Endothelial cell of umbilical vein (primary cell): ENCODE measurements around the gene DIS3L2. TPM values are rescaled to one million over a fixed set of nuclear protein-coding genes. Genes with fewer than 3 reads are reported as not detected.

Experiments
- BruUV-seq: library from RNA; stranded (reverse); fragments of 400-500 nt; replicated peaks from 2 replicates; lab custom pipeline; 2021; lab: Mats Ljungman, UMichigan
- CTCF ChIA-PET: fragments of 300-600, 350-600 bp; sonication (Branson Sonifier 250); formaldehyde crosslinking; loops from one replicate; lab custom pipeline; 2021; ENCODE audit warnings: antibody characterized with exemption, inconsistent platforms; lab: Charles Lee
- POLR2A ChIA-PET: fragments of 300-600, 350-600 bp; sonication (Branson Sonifier 250); formaldehyde crosslinking; loops from one replicate; lab custom pipeline; 2021; ENCODE audit warnings: antibody characterized with exemption, inconsistent platforms; lab: Charles Lee
- DNase-seq: peaks from one replicate; pipeline ENCODE4 v3.0.0-alpha.2; 2011; ENCODE audit warnings: low read depth, low spot score
- FAIRE-seq: peaks from 2 replicates; lab custom pipeline; 2011; peaks lifted over from hg19 to GRCh38; lab: Jason Lieb, UNC
- H2AFZ ChIP-seq: 2 replicates; pipeline ENCODE4 v1.6.0; 2012; ENCODE audit warnings: low read depth, low read length, control low read depth, inconsistent platforms
- H3K27ac ChIP-seq: 2 replicates; pipeline ENCODE4 v1.5.1; 2011; ENCODE audit warnings: low read depth, mild to moderate bottlenecking, control low read depth, low read length, moderate library complexity; ENCODE audit not compliant: insufficient read depth
- H3K27me3 ChIP-seq, 2 experiments: 2 replicates each; pipeline versions ENCODE4 v1.6.0 to v1.6.1; 2011; ENCODE audit warnings: low read length in 2 of 2, mixed read lengths in 1 of 2; ENCODE audit not compliant: control insufficient read depth in 2 of 2, insufficient read depth in 2 of 2
- H3K36me3 ChIP-seq, 2 experiments: 2 replicates in 1 of 2; 3 replicates in 1 of 2; pipeline ENCODE4 v1.5.1; 2011; ENCODE audit warnings: low read length in 2 of 2, mild to moderate bottlenecking in 1 of 2, moderate library complexity in 1 of 2; ENCODE audit not compliant: control insufficient read depth in 2 of 2, insufficient read depth in 2 of 2; ENCODE audit errors: extremely low read depth in 1 of 2
- H3K4me1 ChIP-seq: 3 replicates; pipeline ENCODE4 v1.5.1; 2011; ENCODE audit warnings: mild to moderate bottlenecking, low read length; ENCODE audit not compliant: control insufficient read depth, insufficient read depth; ENCODE audit errors: extremely low read depth
- H3K4me2 ChIP-seq: 2 replicates; pipeline ENCODE4 v1.6.1; 2011; ENCODE audit warnings: low read length, control low read depth, mixed read lengths; ENCODE audit not compliant: insufficient read depth
- H3K4me3 ChIP-seq, 3 experiments: fragments of 200-600 bp in 1 of 3; sonication (generic), shearing (Covaris generic) in 1 of 3; replicated peaks in 1 of 3; 2 replicates each; pipeline ENCODE4 v1.5.1; 2011 to 2016; ENCODE audit warnings: control low read depth in 3 of 3, low read length in 3 of 3, mild to moderate bottlenecking in 2 of 3, inconsistent platforms in 1 of 3, low read depth in 1 of 3, moderate library complexity in 1 of 3; ENCODE audit not compliant: insufficient read depth in 1 of 3
- H3K79me2 ChIP-seq: 2 replicates; pipeline ENCODE4 v1.6.0; 2012; ENCODE audit warnings: low read length, inconsistent platforms; ENCODE audit not compliant: control insufficient read depth, insufficient read depth
- H3K9ac ChIP-seq: replicated peaks from 2 replicates; pipeline ENCODE3; 2011; ENCODE audit warnings: low read length, control low read depth; ENCODE audit not compliant: insufficient read depth; ENCODE audit errors: extremely low read depth
- H3K9me1 ChIP-seq: replicated peaks from 3 replicates; pipeline ENCODE4 v1.6.0; 2011; ENCODE audit warnings: mild to moderate bottlenecking, low read length; ENCODE audit not compliant: control insufficient read depth, insufficient read depth; ENCODE audit errors: extremely low read depth
- H3K9me3 ChIP-seq: replicated peaks from 2 replicates; pipeline ENCODE4 v1.5.1; 2012; ENCODE audit warnings: low read length, inconsistent platforms; ENCODE audit not compliant: control insufficient read depth, insufficient read depth
- H4K20me1 ChIP-seq: replicated peaks from 2 replicates; pipeline ENCODE3; 2011; ENCODE audit warnings: mild to moderate bottlenecking, low read length; ENCODE audit not compliant: control insufficient read depth, insufficient read depth; ENCODE audit errors: extremely low read depth
- EZH2 ChIP-seq: IDR thresholded peaks from 2 replicates; pipeline ENCODE4 v1.6.1; 2012; ENCODE audit warnings: borderline replicate concordance, low read depth, mild to moderate bottlenecking, moderate library complexity, low read length, inconsistent platforms; ENCODE audit not compliant: severe bottlenecking
- FOS ChIP-seq: IDR thresholded peaks from 2 replicates; pipeline ENCODE4 v1.6.1; 2011; ENCODE audit warnings: mild to moderate bottlenecking, low read length, moderate library complexity, borderline replicate concordance; ENCODE audit not compliant: insufficient read depth
- GATA2 ChIP-seq: IDR thresholded peaks from 2 replicates; pipeline ENCODE4 v1.7.0; 2011; ENCODE audit warnings: low read depth, mild to moderate bottlenecking, moderate library complexity, mixed read lengths, low read length; ENCODE audit not compliant: insufficient read length, insufficient read depth
- JUN ChIP-seq: IDR thresholded peaks from 2 replicates; pipeline ENCODE4 v1.6.1; 2011; ENCODE audit warnings: borderline replicate concordance, low read depth; ENCODE audit not compliant: insufficient read length, insufficient read depth
- MYC ChIP-seq: IDR thresholded peaks from one replicate; pipeline ENCODE4 v1.6.1; 2011; ENCODE audit warnings: mild to moderate bottlenecking, low read depth, low read length
- POLR2A ChIP-seq: IDR thresholded peaks from 2 replicates; pipeline ENCODE4 v1.6.1; 2012; ENCODE audit warnings: low read depth, mild to moderate bottlenecking, control low read depth, low read length
- POLR2AphosphoS5 ChIP-seq: IDR thresholded peaks from 2 replicates; pipeline ENCODE4 v1.6.1; 2012; ENCODE audit warnings: low read depth, mild to moderate bottlenecking, control low read depth, low read length, moderate library complexity; ENCODE audit not compliant: insufficient read depth
- dilution Hi-C: fragments of 300-500 bp; cut with MboI; formaldehyde crosslinking; loops from one replicate; pipeline ENCODE4 v1.15.0; 2019; ENCODE audit warnings: low sequenced_read_pairs; ENCODE audit not compliant: extremely low pct_ligation_motif_present
- intact Hi-C: fragments of 100-400 bp; cut with micrococcal nuclease; formaldehyde crosslinking; loops from one replicate; pipeline ENCODE4 v1.10.0; 2022
- polyA plus RNA-seq, 4 experiments: library from polyadenylated mRNA; depleted of rRNA in 3 of 4; stranded (reverse) in 3 of 4; unstranded in 1 of 4; fragments of >200 nt; gene quantifications; 2 replicates each; pipeline versions ENCODE4 v1.2.1 to v1.2.3, GENCODE V29; 2011 to 2012; ENCODE audit warnings: missing spikeins in 1 of 4
- total RNA-seq: library from RNA; stranded (reverse); gene quantifications from 2 replicates; pipeline ENCODE4 v1.2.3, GENCODE V29; 2021
- TF ChIP-seq, protein P1 (sequence below), 2 donors: IDR thresholded peaks; 1 replicate in 1 of 2; 2 replicates in 1 of 2; pipeline ENCODE4 v1.5.1; 2011; ENCODE audit warnings: low read length in 2 of 2, mild to moderate bottlenecking in 2 of 2, moderate library complexity in 2 of 2, control low read depth in 1 of 2, inconsistent platforms in 1 of 2, low read depth in 1 of 2; ENCODE audit not compliant: insufficient read depth in 1 of 2; ENCODE audit errors: extremely low read depth in 1 of 2
- TF ChIP-seq, protein P2 (sequence below): IDR thresholded peaks from 2 replicates; pipeline ENCODE4 v1.6.1; 2011; ENCODE audit not compliant: insufficient read depth, insufficient read length

Gene DIS3L2
- total and polyA plus RNA-seq, 2 donors (not counting 3 experiments of a cell fraction or from before 2014, with no cell fraction given), result 14.6 to 31.2 TPM

DNA sequence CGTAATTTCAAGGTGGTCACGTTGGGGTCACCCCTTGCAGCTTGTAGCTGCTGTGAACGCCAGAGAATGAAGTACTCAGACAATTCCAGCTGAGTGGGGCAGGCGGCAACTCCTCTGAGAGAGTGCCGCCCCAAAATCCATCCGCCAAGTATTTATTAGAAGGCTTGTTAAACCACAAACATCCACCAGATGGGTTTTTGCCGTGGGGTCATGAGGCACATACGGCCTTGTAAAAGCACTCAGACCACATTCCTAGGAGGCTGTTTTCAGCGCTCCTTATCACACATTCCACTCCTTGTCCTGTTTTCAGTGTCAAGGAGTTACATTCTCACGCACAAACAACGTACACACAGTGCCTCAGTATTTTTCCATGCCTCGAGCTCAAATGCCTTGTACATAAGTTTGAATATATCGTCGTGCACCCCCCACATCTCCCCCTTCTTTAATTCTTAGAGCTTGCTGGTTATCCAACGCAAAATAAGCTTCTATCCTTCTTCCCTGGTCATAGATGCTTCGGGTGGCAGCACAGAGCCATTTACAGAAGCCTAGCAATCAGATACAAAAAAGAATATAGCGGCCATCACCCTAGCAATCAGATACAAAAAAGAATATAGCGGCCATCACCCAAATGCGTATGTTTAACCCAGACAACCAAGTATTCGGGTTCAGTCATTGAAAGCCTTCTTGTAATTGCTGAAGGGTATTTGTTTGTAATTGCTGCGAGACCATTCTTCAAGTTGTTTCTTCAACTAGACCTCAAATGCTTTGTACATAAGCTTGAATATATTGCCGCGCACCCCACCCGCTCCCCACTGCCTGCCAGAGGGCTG is 424.4 kb downstream of the DIS3L2 start:
- dilution Hi-C loops (no loop called here), intact Hi-C loops (no loop called here)
- H3K4me1 ChIP-seq, result no peaks in the 10 kb centered on the region
- FAIRE-seq (no peak), DNase-seq (peak; percentile 17)
- H2AFZ ChIP-seq, result no peak overlapping the region
- no peaks in the 10 kb centered on the region for H4K20me1 ChIP-seq
- no peak overlapping the region for H3K9ac ChIP-seq
- H3K4me3 ChIP-seq, result no peak overlapping the region
- no peak for TF ChIP-seq POLR2AphosphoS5
- no peak for TF ChIP-seq GATA2
- no peak for TF ChIP-seq JUN
- TF ChIP-seq EZH2, result no peak
- no peak for TF ChIP-seq MYC
- TF ChIP-seq, protein P1, sequence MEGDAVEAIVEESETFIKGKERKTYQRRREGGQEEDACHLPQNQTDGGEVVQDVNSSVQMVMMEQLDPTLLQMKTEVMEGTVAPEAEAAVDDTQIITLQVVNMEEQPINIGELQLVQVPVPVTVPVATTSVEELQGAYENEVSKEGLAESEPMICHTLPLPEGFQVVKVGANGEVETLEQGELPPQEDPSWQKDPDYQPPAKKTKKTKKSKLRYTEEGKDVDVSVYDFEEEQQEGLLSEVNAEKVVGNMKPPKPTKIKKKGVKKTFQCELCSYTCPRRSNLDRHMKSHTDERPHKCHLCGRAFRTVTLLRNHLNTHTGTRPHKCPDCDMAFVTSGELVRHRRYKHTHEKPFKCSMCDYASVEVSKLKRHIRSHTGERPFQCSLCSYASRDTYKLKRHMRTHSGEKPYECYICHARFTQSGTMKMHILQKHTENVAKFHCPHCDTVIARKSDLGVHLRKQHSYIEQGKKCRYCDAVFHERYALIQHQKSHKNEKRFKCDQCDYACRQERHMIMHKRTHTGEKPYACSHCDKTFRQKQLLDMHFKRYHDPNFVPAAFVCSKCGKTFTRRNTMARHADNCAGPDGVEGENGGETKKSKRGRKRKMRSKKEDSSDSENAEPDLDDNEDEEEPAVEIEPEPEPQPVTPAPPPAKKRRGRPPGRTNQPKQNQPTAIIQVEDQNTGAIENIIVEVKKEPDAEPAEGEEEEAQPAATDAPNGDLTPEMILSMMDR (IDR thresholded peaks at IDR 0.05; ENCODE audit: extremely low read depth in 1 of 2, insufficient read depth in 1 of 2, low read depth in 1 of 2, low read length in 2 of 2), result no peak
- TF ChIP-seq, protein P2, sequence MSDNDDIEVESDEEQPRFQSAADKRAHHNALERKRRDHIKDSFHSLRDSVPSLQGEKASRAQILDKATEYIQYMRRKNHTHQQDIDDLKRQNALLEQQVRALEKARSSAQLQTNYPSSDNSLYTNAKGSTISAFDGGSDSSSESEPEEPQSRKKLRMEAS, result no peak
- TF ChIP-seq FOS, result no peak
- no peak for TF ChIP-seq POLR2A
- POLR2A ChIA-PET, result no interaction called here
- CTCF ChIA-PET, result interaction anchor here (0.7 to 1.4 kb wide), 4 partner anchors 10 to 160 kb away, joined by 3 to 4 read pairs (median 4); no protein-coding TSS in a partner anchor
- H3K79me2 ChIP-seq, result no peaks in the 10 kb centered on the region
- no peaks in the 10 kb centered on the region for H3K9me1 ChIP-seq
- H3K4me2 ChIP-seq, result no peak overlapping the region
- BruUV-seq, result no TSS peak
- H3K9me3 ChIP-seq, result no peaks in the 10 kb centered on the region
- H3K27ac ChIP-seq, result no peak overlapping the region
- peaks cover 73 to 78% of the 10 kb centered on the region in 2 experiments for H3K27me3 ChIP-seq
- H3K36me3 ChIP-seq, result no peaks in the 10 kb centered on the region
